ENCODE results near the gene HTR3D.
"Not testable (repeated sequence)": the region's sequence is repeated elsewhere in the genome, so short reads cannot be mapped to it uniquely, and the experiment has no call there.

HTR3D gene

GRCh38 chr3:184016811-184017671 is 14.5 kb upstream of the HTR3D start:
- peak in 1 of 2 donors; percentile 65 for DNase-seq

GRCh38 chr3:184017672-184018423 is 13.7 kb upstream of the HTR3D start, which contains the start of gene ABCC5:
ABCC5 (minus strand) TSS chr3:184017884; CDS start chr3:184014392, 3,492 bp downstream.
- DNase-seq, result peak; percentile 61 to 70

- DNase-seq, result no peak
Observed at GRCh38 chr3:184018424-184018973, 13.0 kb upstream of the HTR3D start.

- DNase-seq, result peak in 1 of 2 donors; percentile 72
Observed at GRCh38 chr3:184022323-184022722, 9.2 kb upstream of the HTR3D start.

GRCh38 chr3:184025256-184025655 is 6.3 kb upstream of the HTR3D start:
- DNase-seq, result not testable (repeated sequence)

GRCh38 chr3:184028275-184028890 is 3.2 kb upstream of the HTR3D start:
- not testable (repeated sequence) for DNase-seq

GRCh38 chr3:184029443-184029842 is 2.1 kb upstream of the HTR3D start:
- no peak for DNase-seq

GRCh38 chr3:184030536-184030935 is 1.0 kb upstream of the HTR3D start:
- no peak for DNase-seq

- DNase-seq, result no peak
Observed at GRCh38 chr3:184037816-184038215, 6.3 kb downstream of the HTR3D start.

GRCh38 chr3:184038307-184038706 is 6.8 kb downstream of the HTR3D start:
- DNase-seq, result not testable (repeated sequence)

- no peak for DNase-seq
Observed at GRCh38 chr3:184039414-184039813, 7.9 kb downstream of the HTR3D start.

- DNase-seq, result no peak
Observed at GRCh38 chr3:184040010-184040409, 8.5 kb downstream of the HTR3D start.

GRCh38 chr3:184042617-184043016 is 11.1 kb downstream of the HTR3D start:
- DNase-seq, result no peak

- no peak for DNase-seq
Observed at GRCh38 chr3:184045995-184046394, 14.5 kb downstream of the HTR3D start.

- no peak for DNase-seq
Observed at GRCh38 chr3:184050217-184050847, 18.8 kb downstream of the HTR3D start.

GRCh38 chr3:184052767-184053166 is 21.2 kb downstream of the HTR3D start, which contains the start of gene HTR3C:
HTR3C (plus strand) TSS chr3:184053047; CDS start chr3:184053081, 34 bp downstream.
- DNase-seq, result no peak

- DNase-seq, result no peak
Observed at GRCh38 chr3:184058029-184058428, 26.5 kb downstream of the HTR3D start.

GRCh38 chr3:184059424-184059823 is 27.9 kb downstream of the HTR3D start:
- DNase-seq, result no peak

GRCh38 chr3:184062637-184063036 is 31.1 kb downstream of the HTR3D start:
- DNase-seq, result no peak

- DNase-seq, result no peak
Observed at GRCh38 chr3:184066211-184066610, 34.7 kb downstream of the HTR3D start.

- DNase-seq, result no peak
Observed at GRCh38 chr3:184067573-184068055, 36.1 kb downstream of the HTR3D start.

GRCh38 chr3:184068344-184068743 is 36.8 kb downstream of the HTR3D start:
- DNase-seq, result no peak
